ENCODE results near the gene MAK. TPM values are rescaled to one million over a fixed set of nuclear protein-coding genes. Genes with fewer than 3 reads are reported as not detected.
"Not testable (repeated sequence)": the region's sequence is repeated elsewhere in the genome, so short reads cannot be mapped to it uniquely, and the experiment has no call there.

MAK gene
- total RNA-seq, 1 donor from 2014 or later = 0.14 TPM

GRCh38 chr6:10837009-10837621, 1.2 kb downstream of the MAK start:
- no peak for TF ChIP-seq CTCF (IDR thresholded peaks at IDR 0.05; ENCODE audit: borderline replicate concordance)
- peak overlapping the region; percentile 76 for H3K4me3 ChIP-seq
- H3K9me3 ChIP-seq (replicated peaks) = no peaks in the 10 kb centered on the region
- no peaks in the 10 kb centered on the region for H3K36me3 ChIP-seq
- no peaks in the 10 kb centered on the region for H3K27me3 ChIP-seq (ENCODE audit: low read depth)
- peaks cover 21% of the 10 kb centered on the region for H3K4me1 ChIP-seq
- intact Hi-C loops (cut with micrococcal nuclease) = no loop called here
- peak overlapping the region; percentile 34 for H3K27ac ChIP-seq (replicated peaks)
- peak; percentile 36 for DNase-seq

GRCh38 chr6:10834823-10835222, 3.5 kb downstream of the MAK start:
- H3K9me3 ChIP-seq (replicated peaks) = no peaks in the 10 kb centered on the region
- no peak overlapping the region for H3K27ac ChIP-seq (replicated peaks)
- TF ChIP-seq CTCF (IDR thresholded peaks at IDR 0.05; ENCODE audit: borderline replicate concordance) = no peak
- no peak for DNase-seq
- no peaks in the 10 kb centered on the region for H3K27me3 ChIP-seq (ENCODE audit: low read depth)
- intact Hi-C loops (cut with micrococcal nuclease) = no loop called here
- H3K4me1 ChIP-seq = peaks cover 21% of the 10 kb centered on the region
- H3K4me3 ChIP-seq = no peak overlapping the region
- no peaks in the 10 kb centered on the region for H3K36me3 ChIP-seq

GRCh38 chr6:10831609-10832008, 6.7 kb downstream of the MAK start:
- no peak for DNase-seq
- H3K4me3 ChIP-seq = no peak overlapping the region
- H3K4me1 ChIP-seq = no peaks in the 10 kb centered on the region
- no peaks in the 10 kb centered on the region for H3K9me3 ChIP-seq (replicated peaks)
- intact Hi-C loops (cut with micrococcal nuclease) = no loop called here
- no peaks in the 10 kb centered on the region for H3K36me3 ChIP-seq
- no peaks in the 10 kb centered on the region for H3K27me3 ChIP-seq (ENCODE audit: low read depth)
- TF ChIP-seq CTCF (IDR thresholded peaks at IDR 0.05; ENCODE audit: borderline replicate concordance) = no peak
- no peak overlapping the region for H3K27ac ChIP-seq (replicated peaks)

- TF ChIP-seq CTCF (IDR thresholded peaks at IDR 0.05; ENCODE audit: borderline replicate concordance) = no peak
- no peak for DNase-seq
- Histone ChIP-seq H3K4me3 (no peak overlapping the region), H3K27ac (replicated peaks) (no peak overlapping the region), H3K9me3 (replicated peaks) (no peaks in the 10 kb centered on the region), H3K36me3 (no peaks in the 10 kb centered on the region), H3K27me3 (ENCODE audit: low read depth) (no peaks in the 10 kb centered on the region), H3K4me1 (no peaks in the 10 kb centered on the region)
- intact Hi-C loops (cut with micrococcal nuclease) = no loop called here
Measured at GRCh38 chr6:10824819-10825218, 13.5 kb downstream of the MAK start.

- no peak overlapping the region for H3K27ac ChIP-seq (replicated peaks)
- H3K4me3 ChIP-seq = no peak overlapping the region
- H3K4me1 ChIP-seq = no peaks in the 10 kb centered on the region
- TF ChIP-seq CTCF (IDR thresholded peaks at IDR 0.05; ENCODE audit: borderline replicate concordance) = no peak
- intact Hi-C loops (cut with micrococcal nuclease) = no loop called here
- H3K9me3 ChIP-seq (replicated peaks) = no peaks in the 10 kb centered on the region
- H3K27me3 ChIP-seq (ENCODE audit: low read depth) = no peaks in the 10 kb centered on the region
- no peak for DNase-seq
- H3K36me3 ChIP-seq = no peaks in the 10 kb centered on the region
Measured at GRCh38 chr6:10824297-10824696, 14.0 kb downstream of the MAK start.

- not testable (repeated sequence) for H3K27me3 ChIP-seq (ENCODE audit: low read depth); DNase-seq
Measured at GRCh38 chr6:10814176-10814575, 24.2 kb downstream of the MAK start.

More at GRCh38 chr6:10814176-10814575, 24.2 kb downstream of the MAK start:
- H3K4me1 ChIP-seq; H3K9me3 ChIP-seq (replicated peaks); H3K36me3 ChIP-seq; intact Hi-C loops (cut with micrococcal nuclease); H3K27ac ChIP-seq (replicated peaks); H3K4me3 ChIP-seq: not testable (repeated sequence)
